ENCODE results near the gene ZNF518A. TPM values are rescaled to one million over a fixed set of nuclear protein-coding genes. Genes with fewer than 3 reads are reported as not detected.

ZNF518A gene
- total and polyA plus RNA-seq, 2 of the 13 experiments (the other 11 are each of a cell fraction or from before 2014, with no cell fraction given) = 21.7 to 37.1 TPM

DNA sequence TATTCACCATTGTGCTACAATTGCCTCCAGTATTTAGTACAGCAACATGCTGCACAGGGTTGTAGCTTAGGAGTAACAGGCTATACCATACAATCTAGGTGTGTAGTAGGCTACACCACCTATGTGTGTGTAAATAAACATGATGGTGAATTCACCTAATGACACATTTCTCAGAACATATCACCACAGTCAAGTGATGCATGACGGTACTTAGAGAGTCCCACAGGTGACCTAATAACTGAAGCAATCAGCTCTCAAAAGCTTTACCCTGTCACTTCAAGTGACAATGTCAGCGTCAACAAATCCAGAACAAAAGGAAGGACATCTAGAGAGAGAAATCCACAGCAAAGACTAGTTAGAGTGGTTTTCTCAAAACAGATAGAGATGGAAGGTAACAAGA is 47.9 kb upstream of the ZNF518A start:
- Histone ChIP-seq H3K79me2 (ENCODE audit: insufficient read depth, low read length) (no peaks in the 10 kb centered on the region), H3K4me3 (replicated peaks in 1 of 3; ENCODE audit: insufficient read depth in 1 of 3, low read depth in 2 of 3, low read length in 3 of 3) (no peak overlapping the region), H3K36me3 (replicated peaks in 1 of 2; ENCODE audit: control insufficient read depth in 1 of 2, insufficient read depth in 2 of 2, low read length in 2 of 2) (no peaks in the 10 kb centered on the region), H2AFZ (ENCODE audit: low read length) (no peak overlapping the region), H3K27me3 (ENCODE audit: control insufficient read depth in 1 of 2, insufficient read depth in 2 of 2, low read length in 2 of 2) (no peaks in the 10 kb centered on the region), H3K9me3 (ENCODE audit: low read length) (no peaks in the 10 kb centered on the region), H3K4me1 (ENCODE audit: insufficient read depth, low read length) (no peaks in the 10 kb centered on the region), H3K4me2 (ENCODE audit: low read depth, low read length) (no peak overlapping the region), H3K9ac (ENCODE audit: insufficient read depth, low read depth, low read length) (no peak overlapping the region), H3K27ac (ENCODE audit: extremely low read length, insufficient read depth, low read length) (no peak overlapping the region), H4K20me1 (ENCODE audit: insufficient read depth, low read length) (no peaks in the 10 kb centered on the region)
- BruUV-seq (replicated peaks) = no TSS peak
- ChIA-PET CTCF (ENCODE audit: low intra/inter-chr PET ratio, low total read pairs) (no interaction called here), POLR2A (interaction anchor here (1.3 kb wide), 1 partner anchor 11 kb away, joined by 5 read pairs; no protein-coding TSS in a partner anchor)
- 97% methylated on average over 2 of the region's 2 CpGs for WGBS (ENCODE audit: low lambda C conversion rate)
- ATAC-seq (no peak), DNase-seq (ENCODE audit: low spot score) (no peak), FAIRE-seq (no peak)
- intact Hi-C loops (cut with micrococcal nuclease; ENCODE audit: unreplicated experiment) = no loop called here
- in situ Hi-C loops (cut with HindIII; ENCODE audit: extremely low pct_ligation_motif_present, low pct_unique_long_range_greater_than_20kb) = no loop called here
- TF ChIP-seq HDAC1 (CRISPR knock-in tag; IDR thresholded peaks at IDR 0.05) (no peak), CEBPB (IDR thresholded peaks at IDR 0.05; ENCODE audit: borderline replicate concordance, low read depth, low read length) (no peak), ZNF547 (CRISPR knock-in tag; IDR thresholded peaks at IDR 0.05) (no peak), ATF4 (CRISPR knock-in tag; IDR thresholded peaks at IDR 0.05) (no peak), SRSF1 (optimal IDR thresholded peaks at IDR 0.05; ENCODE audit: low read depth, low read length) (no peak), ZC3H4 (CRISPR knock-in tag; IDR thresholded peaks at IDR 0.05; ENCODE audit: borderline replicate concordance) (no peak), ZNF160 (CRISPR knock-in tag; IDR thresholded peaks at IDR 0.05) (no peak), ZBED4 (CRISPR knock-in tag; IDR thresholded peaks at IDR 0.05; ENCODE audit: borderline replicate concordance) (no peak), FOXO1 (CRISPR knock-in tag; IDR thresholded peaks at IDR 0.05) (no peak)
- TF ChIP-seq, protein P1, sequence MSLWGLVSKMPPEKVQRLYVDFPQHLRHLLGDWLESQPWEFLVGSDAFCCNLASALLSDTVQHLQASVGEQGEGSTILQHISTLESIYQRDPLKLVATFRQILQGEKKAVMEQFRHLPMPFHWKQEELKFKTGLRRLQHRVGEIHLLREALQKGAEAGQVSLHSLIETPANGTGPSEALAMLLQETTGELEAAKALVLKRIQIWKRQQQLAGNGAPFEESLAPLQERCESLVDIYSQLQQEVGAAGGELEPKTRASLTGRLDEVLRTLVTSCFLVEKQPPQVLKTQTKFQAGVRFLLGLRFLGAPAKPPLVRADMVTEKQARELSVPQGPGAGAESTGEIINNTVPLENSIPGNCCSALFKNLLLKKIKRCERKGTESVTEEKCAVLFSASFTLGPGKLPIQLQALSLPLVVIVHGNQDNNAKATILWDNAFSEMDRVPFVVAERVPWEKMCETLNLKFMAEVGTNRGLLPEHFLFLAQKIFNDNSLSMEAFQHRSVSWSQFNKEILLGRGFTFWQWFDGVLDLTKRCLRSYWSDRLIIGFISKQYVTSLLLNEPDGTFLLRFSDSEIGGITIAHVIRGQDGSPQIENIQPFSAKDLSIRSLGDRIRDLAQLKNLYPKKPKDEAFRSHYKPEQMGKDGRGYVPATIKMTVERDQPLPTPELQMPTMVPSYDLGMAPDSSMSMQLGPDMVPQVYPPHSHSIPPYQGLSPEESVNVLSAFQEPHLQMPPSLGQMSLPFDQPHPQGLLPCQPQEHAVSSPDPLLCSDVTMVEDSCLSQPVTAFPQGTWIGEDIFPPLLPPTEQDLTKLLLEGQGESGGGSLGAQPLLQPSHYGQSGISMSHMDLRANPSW (CRISPR knock-in tag; IDR thresholded peaks at IDR 0.05; ENCODE audit: borderline replicate concordance) = no peak
- TF ChIP-seq, protein P2, sequence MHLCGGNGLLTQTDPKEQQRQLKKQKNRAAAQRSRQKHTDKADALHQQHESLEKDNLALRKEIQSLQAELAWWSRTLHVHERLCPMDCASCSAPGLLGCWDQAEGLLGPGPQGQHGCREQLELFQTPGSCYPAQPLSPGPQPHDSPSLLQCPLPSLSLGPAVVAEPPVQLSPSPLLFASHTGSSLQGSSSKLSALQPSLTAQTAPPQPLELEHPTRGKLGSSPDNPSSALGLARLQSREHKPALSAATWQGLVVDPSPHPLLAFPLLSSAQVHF (CRISPR knock-in tag; IDR thresholded peaks at IDR 0.05) = no peak
- TF ChIP-seq, protein P3, sequence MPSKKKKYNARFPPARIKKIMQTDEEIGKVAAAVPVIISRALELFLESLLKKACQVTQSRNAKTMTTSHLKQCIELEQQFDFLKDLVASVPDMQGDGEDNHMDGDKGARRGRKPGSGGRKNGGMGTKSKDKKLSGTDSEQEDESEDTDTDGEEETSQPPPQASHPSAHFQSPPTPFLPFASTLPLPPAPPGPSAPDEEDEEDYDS (CRISPR knock-in tag; IDR thresholded peaks at IDR 0.05) = no peak
- TF ChIP-seq, protein P4, sequence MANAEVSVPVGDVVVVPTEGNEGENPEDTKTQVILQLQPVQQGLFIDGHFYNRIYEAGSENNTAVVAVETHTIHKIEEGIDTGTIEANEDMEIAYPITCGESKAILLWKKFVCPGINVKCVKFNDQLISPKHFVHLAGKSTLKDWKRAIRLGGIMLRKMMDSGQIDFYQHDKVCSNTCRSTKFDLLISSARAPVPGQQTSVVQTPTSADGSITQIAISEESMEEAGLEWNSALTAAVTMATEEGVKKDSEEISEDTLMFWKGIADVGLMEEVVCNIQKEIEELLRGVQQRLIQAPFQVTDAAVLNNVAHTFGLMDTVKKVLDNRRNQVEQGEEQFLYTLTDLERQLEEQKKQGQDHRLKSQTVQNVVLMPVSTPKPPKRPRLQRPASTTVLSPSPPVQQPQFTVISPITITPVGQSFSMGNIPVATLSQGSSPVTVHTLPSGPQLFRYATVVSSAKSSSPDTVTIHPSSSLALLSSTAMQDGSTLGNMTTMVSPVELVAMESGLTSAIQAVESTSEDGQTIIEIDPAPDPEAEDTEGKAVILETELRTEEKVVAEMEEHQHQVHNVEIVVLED (CRISPR knock-in tag; IDR thresholded peaks at IDR 0.05; ENCODE audit: borderline replicate concordance) = no peak
